Erythroblast (primary cell): Measurements from ENCODE around the gene SBNO2.

Source experiments
- GATA1 ChIP-seq: IDR thresholded peaks from 2 replicates; pipeline ENCODE4 v1.6.1; 2011; ENCODE audit warnings: low read depth, mild to moderate bottlenecking, control low read depth, low read length, moderate library complexity
- POLR2A ChIP-seq: IDR thresholded peaks from 2 replicates; pipeline ENCODE4 v1.6.1; 2011; ENCODE audit warnings: mild to moderate bottlenecking, low read length

DNA sequence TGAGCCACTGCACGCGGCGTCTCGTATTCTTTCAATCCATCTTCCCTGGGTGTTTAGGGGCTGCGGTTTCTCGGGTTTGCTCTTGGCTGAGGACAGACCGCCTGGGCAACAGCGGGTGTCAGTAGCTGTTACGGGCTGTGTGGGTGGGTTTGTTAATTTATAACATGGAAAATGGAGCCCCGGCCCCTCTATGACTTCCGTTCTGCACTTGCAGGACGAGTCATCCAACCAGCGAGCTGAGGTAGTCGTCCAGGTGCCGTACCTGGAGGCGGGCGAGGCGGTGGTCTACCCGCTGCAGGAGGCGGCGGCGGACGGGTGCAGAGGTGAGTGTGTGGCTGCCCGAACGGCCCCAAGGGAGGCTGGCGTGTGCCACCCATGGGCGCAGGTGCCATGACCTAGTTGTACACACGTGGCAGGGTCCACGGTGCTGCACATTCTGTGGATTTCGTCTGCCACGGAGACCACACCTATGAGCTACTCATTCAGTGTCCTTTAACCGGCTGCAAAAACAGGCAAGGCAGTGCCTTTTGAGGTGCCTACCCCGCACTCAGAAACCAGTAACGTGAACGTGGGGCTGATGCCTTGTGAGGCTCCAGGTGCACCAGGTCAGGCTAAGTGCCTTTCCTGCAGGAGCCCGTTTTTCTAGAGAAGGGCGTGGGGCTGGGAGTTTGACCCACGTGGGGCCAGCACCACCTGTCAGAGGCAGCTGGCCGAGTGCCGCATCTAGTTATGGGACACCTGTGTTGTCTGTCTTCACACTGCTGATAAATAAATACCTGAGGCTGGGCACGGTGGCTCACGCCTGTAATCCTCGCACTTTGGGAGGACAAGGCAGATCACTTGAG, 89.8 kb downstream of the SBNO2 start:
- no peak for TF ChIP-seq POLR2A
- no peak for TF ChIP-seq GATA1
